GM21786 (cell line): ENCODE results near the gene TRIM47.
"Not testable (repeated sequence)": the region's sequence is repeated elsewhere in the genome, so short reads cannot be mapped to it uniquely, and the experiment has no call there.

Experiments used
- ATAC-seq: cut with Tn5 transposase; IDR thresholded peaks from one replicate; pipeline ENCODE4 v1.9.1; 2021; ENCODE audit not compliant: unreplicated experiment

The TRIM47 gene

GRCh38 chr17:75872434-75873351 is 5.7 kb downstream of the TRIM47 start:
- no peak for ATAC-seq

- not testable (repeated sequence) for ATAC-seq
Observed at GRCh38 chr17:75870228-75870627, 8.2 kb downstream of the TRIM47 start.

- ATAC-seq = no peak
Observed at GRCh38 chr17:75869282-75870141, 8.9 kb downstream of the TRIM47 start.

- not testable (repeated sequence) for ATAC-seq
Observed at GRCh38 chr17:75868730-75869281, 9.6 kb downstream of the TRIM47 start.

GRCh38 chr17:75865404-75866188 is 12.8 kb downstream of the TRIM47 start:
- not testable (repeated sequence) for ATAC-seq

- peak; percentile 21 for ATAC-seq
Observed at GRCh38 chr17:75864887-75865286, 13.5 kb downstream of the TRIM47 start.

DNA sequence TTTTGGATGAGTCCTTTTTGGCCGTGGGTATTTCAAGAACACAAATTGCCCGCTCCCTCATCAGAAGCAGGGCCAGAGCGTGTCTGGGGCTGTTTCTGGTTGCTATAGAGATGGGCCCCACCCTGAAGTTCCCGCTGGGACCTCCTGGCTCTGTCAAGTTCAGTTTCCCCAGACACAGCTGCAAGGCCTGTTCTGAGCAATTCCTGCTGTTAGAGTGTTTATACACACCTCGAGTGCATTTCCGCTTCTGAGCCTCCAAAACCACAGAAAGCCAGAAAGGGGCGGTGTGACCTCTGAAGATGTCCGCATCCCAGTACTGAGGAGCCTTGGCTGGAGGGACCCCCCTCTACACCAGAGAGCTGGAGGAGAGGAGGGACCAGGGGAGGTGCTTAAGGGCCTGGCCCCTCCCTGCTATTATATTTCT is 13.9 kb downstream of the TRIM47 start:
- ATAC-seq = peak; percentile 84

- ATAC-seq = no peak
Observed at GRCh38 chr17:75861927-75862317, 16.5 kb downstream of the TRIM47 start.

DNA sequence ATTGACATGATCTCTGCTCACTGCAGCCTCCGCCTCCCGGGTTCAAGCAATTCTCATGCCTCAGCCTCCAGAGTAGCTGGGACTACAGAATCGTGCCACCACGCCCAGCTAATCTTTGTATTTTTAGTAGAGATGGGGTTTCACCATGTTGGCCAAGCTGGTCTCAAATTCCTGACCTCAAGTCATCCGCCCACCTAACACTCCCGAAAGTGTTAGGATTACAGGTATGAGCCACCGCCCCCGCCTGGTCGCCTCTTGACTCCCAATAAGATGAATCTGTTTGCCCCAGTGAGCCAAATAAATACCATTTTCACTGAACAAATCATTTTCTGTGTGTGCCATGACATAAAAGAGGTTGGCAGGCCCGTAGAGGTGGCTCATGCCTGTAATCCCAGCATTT is 19.0 kb downstream of the TRIM47 start:
- not testable (repeated sequence) for ATAC-seq

GRCh38 chr17:75856062-75856756 is 22.2 kb downstream of the TRIM47 start:
- ATAC-seq = no peak

DNA sequence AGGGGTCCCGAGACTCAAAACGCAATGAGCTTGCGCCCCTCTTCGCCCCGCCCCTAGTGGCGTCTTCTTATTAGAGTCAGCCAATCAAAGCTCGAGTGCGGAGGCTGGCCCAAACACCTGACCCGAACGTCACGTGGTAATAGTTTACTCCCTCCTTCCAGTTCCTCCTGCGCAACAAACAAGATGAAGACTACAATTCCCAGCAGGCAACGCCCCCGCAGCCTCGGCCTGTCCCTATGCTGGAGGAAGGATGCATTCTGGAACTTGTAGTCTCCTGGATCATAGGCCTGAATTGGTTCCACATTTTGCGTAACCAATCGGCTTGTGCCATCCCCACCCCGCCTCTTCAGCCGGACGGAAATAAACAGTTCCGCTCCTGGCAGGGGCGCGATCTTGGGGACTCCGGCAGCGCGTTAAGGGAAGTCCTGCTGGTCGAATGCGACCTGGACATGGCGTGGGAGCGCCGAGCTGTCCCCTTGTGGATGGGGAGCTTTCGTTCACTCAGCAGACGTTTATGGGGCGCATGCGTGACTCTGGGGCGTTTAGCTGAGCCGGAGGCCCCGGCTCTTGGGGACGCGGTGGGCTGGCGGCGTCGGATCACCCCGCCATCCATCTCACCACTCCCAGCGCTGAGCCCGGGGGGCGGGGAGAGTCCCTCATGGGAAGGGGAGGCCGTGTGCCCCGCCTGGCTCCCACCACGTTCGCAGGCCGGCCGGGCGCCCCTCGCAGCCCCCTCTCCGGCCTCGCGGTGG is 22.9 kb downstream of the TRIM47 start, which contains the start of gene WBP2:
Gene WBP2 (minus strand): TSS at position 26 of the 752 bp plus-strand sequence. CDS start 38 bp downstream, outside the sequence.
- peak; percentile 82 for ATAC-seq

DNA sequence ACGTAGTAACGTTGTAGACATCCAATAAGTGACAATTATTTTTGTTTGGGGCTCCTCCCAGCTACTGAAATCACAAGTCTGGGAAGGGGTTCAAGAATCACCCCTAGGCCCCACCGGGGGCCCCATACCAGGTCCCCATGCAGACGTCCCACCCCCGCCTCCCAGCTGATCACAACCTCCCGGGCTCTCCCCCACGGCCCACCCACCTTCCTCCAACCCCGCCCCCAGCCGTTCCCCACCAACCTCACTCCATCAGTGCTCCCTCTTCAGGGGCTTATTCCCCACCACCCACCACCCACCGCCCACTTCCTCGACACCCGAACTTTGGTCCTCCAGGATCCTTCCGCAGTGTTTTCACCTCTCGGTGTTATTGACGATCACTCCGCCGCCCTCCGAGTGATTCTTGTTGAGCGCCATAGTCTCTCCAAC is 23.5 kb downstream of the TRIM47 start:
- ATAC-seq = no peak

GRCh38 chr17:75854101-75854748 is 24.2 kb downstream of the TRIM47 start:
- ATAC-seq = no peak

DNA sequence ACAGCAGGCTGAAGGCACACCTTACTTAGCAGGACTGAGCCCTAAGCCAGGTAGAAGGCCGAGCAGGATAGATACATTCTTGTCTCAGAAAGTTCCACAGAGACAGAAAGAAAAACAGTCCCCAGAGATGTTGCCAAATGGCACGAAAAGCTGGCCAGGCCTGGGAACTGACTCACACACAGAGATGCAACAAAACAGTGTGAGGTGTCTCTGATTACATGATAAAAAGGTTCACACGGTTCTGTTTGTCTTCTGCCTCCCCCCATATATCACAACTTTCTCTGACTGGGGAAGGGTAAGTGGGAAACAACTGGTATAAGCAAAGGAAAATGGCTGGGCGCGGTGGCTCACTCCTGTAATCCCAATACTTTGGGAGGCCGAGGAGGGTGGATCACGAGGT is 24.9 kb downstream of the TRIM47 start:
- ATAC-seq = no peak

- not testable (repeated sequence) for ATAC-seq
Observed at GRCh38 chr17:75851693-75851991, 26.7 kb downstream of the TRIM47 start.

DNA sequence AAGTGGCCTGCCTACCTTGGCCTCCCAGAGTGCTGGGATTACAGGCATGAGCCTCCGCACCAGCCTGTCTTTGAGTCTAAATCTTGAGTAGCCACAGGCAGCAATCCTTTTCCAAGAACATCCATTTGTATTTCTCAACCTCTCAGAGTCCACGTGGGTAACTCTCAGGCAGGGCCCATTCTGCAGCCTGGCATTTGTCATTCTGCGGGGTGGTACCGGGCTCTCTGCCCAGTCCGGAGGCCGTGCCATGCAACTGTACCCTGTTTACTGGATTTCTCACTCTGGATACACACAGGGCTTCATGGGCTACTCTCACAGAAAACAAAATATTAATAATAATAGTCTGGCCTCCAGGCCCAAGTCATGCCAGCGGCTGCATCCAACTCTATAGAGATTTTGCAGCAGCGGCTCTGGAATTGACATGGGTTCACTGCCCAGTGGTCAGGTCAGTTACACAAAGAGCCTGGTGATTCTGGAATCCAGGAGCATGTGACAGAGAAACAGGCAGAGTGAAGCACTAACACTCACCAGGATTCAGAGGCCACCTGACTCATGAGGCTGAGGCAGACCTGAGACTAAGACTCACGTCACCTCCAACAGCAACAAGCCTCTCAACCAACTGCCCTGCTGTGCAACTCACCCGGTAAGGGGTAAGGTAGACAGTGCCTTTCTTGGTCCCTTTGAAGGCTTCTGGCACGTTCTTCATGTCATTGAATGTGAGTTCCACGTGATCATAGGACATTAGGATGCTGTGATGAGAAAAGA is 27.3 kb downstream of the TRIM47 start:
- no peak for ATAC-seq

DNA sequence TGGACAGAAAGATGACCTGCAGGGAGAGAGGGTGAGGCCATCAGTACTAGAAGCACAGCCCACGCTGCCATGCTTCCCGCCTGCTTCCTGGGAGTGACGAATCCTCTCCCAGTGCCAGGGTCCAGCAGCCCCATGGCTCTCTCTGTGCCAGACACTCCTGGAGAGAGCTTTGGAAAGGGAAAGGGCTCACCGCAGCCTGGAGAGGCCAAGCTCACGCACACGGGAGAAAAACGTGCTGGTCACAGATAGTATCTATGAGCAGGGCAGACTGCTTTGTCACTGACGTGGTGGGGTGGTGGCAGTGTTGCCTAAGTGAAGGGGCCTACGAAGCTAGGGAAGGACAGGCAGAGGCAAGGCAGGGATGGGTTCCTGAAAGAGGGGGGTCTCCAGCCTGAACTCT is 28.7 kb downstream of the TRIM47 start:
- ATAC-seq = no peak

- no peak for ATAC-seq
Observed at GRCh38 chr17:75849279-75849646, 29.1 kb downstream of the TRIM47 start.
